ENCODE data around the gene RFT1. TPM values are rescaled to one million over a fixed set of nuclear protein-coding genes. Genes with fewer than 3 reads are reported as not detected.

RFT1 gene
- total RNA-seq, 2 donors from 2014 or later, result 29.3 to 35.2 TPM

- Histone ChIP-seq H3K9ac (ENCODE audit: extremely low read depth, low read length, poor library complexity, severe bottlenecking) (no peak overlapping the region), H3K9me3 (ENCODE audit: control insufficient read depth, low read length) (no peaks in the 10 kb centered on the region), H3K27ac (ENCODE audit: low read depth, low read length) (no peak overlapping the region), H3K27me3 (ENCODE audit: control insufficient read depth, insufficient read depth, low read length, poor library complexity, severe bottlenecking) (no peaks in the 10 kb centered on the region), H3K4me1 (ENCODE audit: control insufficient read depth, insufficient read depth, low read length) (peaks cover 4% of the 10 kb centered on the region), H3K4me3 (ENCODE audit: low read length) (no peak overlapping the region), H3K36me3 (ENCODE audit: control insufficient read depth, insufficient read depth, low read length) (peaks cover 41% of the 10 kb centered on the region)
- H3K36me3 Mint-ChIP-seq (ENCODE audit: low read depth), result peaks cover 27% of the 10 kb centered on the region
- no peak for DNase-seq
- H3K27me3 Mint-ChIP-seq (ENCODE audit: insufficient read depth), result no peaks in the 10 kb centered on the region
- 100% methylated on average over 2 of the region's 2 CpGs; no CpG with 5 or more reads in 1 of the 2 experiments for WGBS, 2 experiments (ENCODE audit: insufficient coverage in 1 of 2, insufficient read length in 1 of 2)
- H3K9me3 Mint-ChIP-seq, result no peaks in the 10 kb centered on the region
- TF ChIP-seq CTCF (conservative IDR thresholded peaks at IDR 0.05), result no peak
- no peak overlapping the region for H3K27ac Mint-ChIP-seq
- H3K4me1 Mint-ChIP-seq, result peaks cover 17% of the 10 kb centered on the region
- H3K4me3 Mint-ChIP-seq, result no peak overlapping the region
These were observed 3.6 kb downstream of the RFT1 start for GRCh38 chr3:53126601-53127000.

- no peak overlapping the region for H3K4me3 ChIP-seq (ENCODE audit: low read length)
- no peaks in the 10 kb centered on the region for H3K27me3 Mint-ChIP-seq (ENCODE audit: insufficient read depth)
- H3K36me3 Mint-ChIP-seq (ENCODE audit: low read depth), result peaks cover 40% of the 10 kb centered on the region
- no peaks in the 10 kb centered on the region for H3K9me3 ChIP-seq (ENCODE audit: control insufficient read depth, low read length)
- H3K27me3 ChIP-seq (ENCODE audit: control insufficient read depth, insufficient read depth, low read length, poor library complexity, severe bottlenecking), result no peaks in the 10 kb centered on the region
- TF ChIP-seq CTCF (conservative IDR thresholded peaks at IDR 0.05), result no peak
- 94 to 97% methylated on average over 5 to 6 of the region's 6 CpGs for WGBS, 2 experiments (ENCODE audit: insufficient coverage in 1 of 2, insufficient read length in 1 of 2)
- H3K9ac ChIP-seq (ENCODE audit: extremely low read depth, low read length, poor library complexity, severe bottlenecking), result no peak overlapping the region
- peaks cover 9% of the 10 kb centered on the region for H3K4me1 Mint-ChIP-seq
- no peak overlapping the region for H3K4me3 Mint-ChIP-seq
- no peak overlapping the region for H3K27ac ChIP-seq (ENCODE audit: low read depth, low read length)
- peaks cover 10% of the 10 kb centered on the region for H3K4me1 ChIP-seq (ENCODE audit: control insufficient read depth, insufficient read depth, low read length)
- no peak for DNase-seq
- H3K36me3 ChIP-seq (ENCODE audit: control insufficient read depth, insufficient read depth, low read length), result peaks cover 64% of the 10 kb centered on the region
- no peaks in the 10 kb centered on the region for H3K9me3 Mint-ChIP-seq
- no peak overlapping the region for H3K27ac Mint-ChIP-seq
These were observed 6.3 kb downstream of the RFT1 start for GRCh38 chr3:53123953-53124352.

- Mint-ChIP-seq H3K4me3 (no peak overlapping the region), H3K27ac (no peak overlapping the region), H3K36me3 (ENCODE audit: low read depth) (peaks cover 42% of the 10 kb centered on the region), H3K9me3 (no peaks in the 10 kb centered on the region), H3K27me3 (ENCODE audit: insufficient read depth) (no peaks in the 10 kb centered on the region), H3K4me1 (peaks cover 9% of the 10 kb centered on the region)
- H3K27ac ChIP-seq (ENCODE audit: low read depth, low read length), result no peak overlapping the region
- H3K9me3 ChIP-seq (ENCODE audit: control insufficient read depth, low read length), result no peaks in the 10 kb centered on the region
- 94 to 100% methylated on average over 7 to 8 of the region's 8 CpGs for WGBS, 2 experiments (ENCODE audit: insufficient coverage in 1 of 2, insufficient read length in 1 of 2)
- no peak for DNase-seq
- H3K36me3 ChIP-seq (ENCODE audit: control insufficient read depth, insufficient read depth, low read length), result peaks cover 68% of the 10 kb centered on the region
- H3K27me3 ChIP-seq (ENCODE audit: control insufficient read depth, insufficient read depth, low read length, poor library complexity, severe bottlenecking), result no peaks in the 10 kb centered on the region
- no peak overlapping the region for H3K9ac ChIP-seq (ENCODE audit: extremely low read depth, low read length, poor library complexity, severe bottlenecking)
- no peak for TF ChIP-seq CTCF (conservative IDR thresholded peaks at IDR 0.05)
- H3K4me1 ChIP-seq (ENCODE audit: control insufficient read depth, insufficient read depth, low read length), result peaks cover 10% of the 10 kb centered on the region
- no peak overlapping the region for H3K4me3 ChIP-seq (ENCODE audit: low read length)
These were observed 6.7 kb downstream of the RFT1 start for GRCh38 chr3:53123510-53123909.
